HG03439 (cell line): ENCODE data around the gene FILIP1.
"Not testable (repeated sequence)": the region's sequence is repeated elsewhere in the genome, so short reads cannot be mapped to it uniquely, and the experiment has no call there.

Experiments
- ATAC-seq: cut with Tn5 transposase; IDR thresholded peaks from one replicate; pipeline ENCODE4 v1.9.1; 2021; ENCODE audit warnings: mild to moderate bottlenecking, moderate library complexity; ENCODE audit not compliant: unreplicated experiment

The FILIP1 gene

DNA sequence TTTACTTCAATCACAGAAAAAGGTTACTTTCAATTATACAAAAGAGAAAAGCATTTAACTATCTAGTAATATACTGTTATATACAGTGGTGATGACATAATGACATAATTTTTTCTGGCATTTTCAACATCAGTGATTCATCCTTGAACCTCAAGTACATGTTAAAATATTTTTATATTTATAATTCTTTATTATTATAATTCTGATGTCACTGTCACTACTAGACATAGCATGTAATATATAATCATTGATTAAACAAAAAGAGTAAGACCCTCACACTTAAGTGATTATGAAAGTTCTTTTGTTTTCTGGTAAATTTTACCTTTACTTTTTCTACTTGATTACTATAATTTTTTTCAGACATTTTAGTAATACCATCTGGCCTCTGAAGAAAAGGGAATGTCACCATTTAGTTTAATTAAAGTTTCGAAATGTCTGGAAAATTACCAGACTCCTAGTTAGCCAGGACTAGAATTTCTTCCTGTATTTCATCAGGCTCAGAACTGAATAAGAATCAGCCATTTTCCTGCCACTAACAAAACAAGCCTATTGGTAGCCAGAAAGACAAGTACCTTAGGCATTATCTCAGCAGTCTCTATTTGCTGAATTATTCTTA is 71.5 kb downstream of the FILIP1 start:
- ATAC-seq: no peak

DNA sequence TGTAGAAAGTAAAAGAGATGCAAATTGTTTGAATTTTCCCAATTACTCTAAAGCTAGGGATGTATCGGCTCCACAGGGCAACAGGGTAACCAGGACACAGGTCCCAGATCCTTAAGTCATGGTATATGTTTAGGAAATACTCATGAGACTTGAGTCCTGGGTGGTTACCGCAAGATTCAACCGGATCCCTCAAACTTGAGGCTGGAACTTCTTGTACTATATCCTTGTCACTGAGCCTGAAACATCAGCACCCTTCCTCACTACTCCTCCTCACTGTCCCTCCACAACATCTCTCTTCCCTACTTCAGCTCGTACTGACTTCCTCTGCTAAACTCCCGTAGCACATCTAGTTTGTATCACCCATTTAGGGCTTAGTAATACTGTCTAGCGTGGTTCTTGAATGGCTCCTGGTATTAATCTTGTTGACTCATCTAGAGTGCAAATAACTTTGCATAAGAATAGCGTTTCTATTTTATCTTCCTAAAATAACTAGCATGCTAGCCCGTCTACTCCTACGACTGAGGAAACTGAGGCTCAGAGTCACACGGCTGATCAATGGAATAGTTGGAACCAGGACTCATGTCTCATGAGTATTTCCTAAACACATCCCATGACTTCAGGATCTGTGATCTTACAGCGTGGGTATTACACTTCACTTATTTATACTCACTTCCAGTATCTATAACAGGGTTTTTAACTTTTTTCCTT is 72.1 kb downstream of the FILIP1 start:
- ATAC-seq: no peak

DNA sequence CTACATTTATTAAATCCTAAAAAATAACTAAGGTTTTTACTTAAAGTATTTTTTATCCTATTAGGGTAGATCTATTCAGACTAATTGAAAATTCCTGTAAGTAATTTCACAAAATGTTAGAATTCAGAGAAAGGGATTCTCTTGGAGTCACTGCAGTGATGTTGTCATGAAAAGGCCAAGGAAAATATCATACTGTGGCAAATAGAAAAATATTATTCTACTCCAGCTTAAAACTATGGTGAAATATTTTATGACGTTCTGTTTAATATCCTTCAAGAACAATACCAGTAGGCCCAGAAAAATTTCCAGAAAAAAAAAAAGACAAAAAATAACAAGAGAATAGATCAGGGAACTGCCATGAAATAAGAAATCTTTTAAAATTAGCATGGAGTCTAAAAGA is 73.6 kb downstream of the FILIP1 start:
- no peak for ATAC-seq

DNA sequence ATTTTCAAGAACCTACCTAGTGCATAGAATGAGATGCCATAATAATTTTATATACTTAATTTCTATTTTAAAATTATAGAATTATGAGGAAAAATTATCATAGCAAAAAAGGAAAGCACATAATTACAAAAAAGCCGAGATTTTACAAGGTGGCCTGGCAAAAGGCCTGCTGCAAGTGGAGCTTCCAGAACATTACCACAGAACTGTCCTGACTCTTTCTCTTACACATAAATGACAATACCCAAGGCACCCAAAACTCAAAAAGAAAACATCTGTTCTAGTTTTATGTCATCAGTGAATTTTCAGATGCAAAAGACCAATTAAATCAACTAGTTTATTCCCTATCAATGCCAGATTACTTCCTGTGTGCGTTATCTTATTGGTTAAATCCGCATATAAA is 74.2 kb downstream of the FILIP1 start:
- ATAC-seq: no peak

DNA sequence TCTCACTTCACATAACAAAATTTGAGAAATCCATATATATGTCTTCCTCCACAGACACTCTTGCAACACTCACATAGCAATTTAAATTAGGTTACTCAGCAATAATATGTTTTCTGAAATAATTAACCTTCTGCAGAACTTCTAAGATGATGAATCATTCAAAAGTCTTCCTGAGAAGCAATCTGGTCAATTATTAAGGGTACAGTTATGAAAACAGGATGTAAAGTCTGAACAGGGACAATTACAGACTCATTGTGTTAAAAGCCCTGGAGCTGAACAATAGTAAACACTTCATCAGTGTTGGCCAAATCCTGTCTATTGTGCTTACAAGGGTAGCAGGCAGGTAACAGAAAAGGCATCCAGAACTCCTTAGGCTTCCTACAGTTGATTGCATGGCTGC is 75.4 kb downstream of the FILIP1 start:
- no peak for ATAC-seq

DNA sequence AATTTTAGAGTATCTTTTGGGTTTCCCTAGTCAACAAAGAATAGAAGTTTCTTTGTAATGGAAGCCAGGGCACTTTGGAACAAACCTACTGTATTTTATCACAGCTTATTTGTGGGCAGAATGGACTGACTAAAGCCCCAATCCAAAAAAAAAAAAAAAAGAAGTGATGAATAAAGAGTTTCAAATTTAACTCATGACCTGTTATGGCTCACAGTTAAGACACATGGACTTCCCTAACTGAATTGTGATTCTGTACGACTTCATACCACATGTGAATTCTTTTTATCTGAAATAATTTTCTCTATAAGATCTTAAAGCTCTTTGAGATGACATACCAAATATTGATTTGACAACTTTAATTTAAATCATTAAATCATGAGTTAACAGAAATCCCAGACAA is 77.2 kb downstream of the FILIP1 start:
- no peak for ATAC-seq

DNA sequence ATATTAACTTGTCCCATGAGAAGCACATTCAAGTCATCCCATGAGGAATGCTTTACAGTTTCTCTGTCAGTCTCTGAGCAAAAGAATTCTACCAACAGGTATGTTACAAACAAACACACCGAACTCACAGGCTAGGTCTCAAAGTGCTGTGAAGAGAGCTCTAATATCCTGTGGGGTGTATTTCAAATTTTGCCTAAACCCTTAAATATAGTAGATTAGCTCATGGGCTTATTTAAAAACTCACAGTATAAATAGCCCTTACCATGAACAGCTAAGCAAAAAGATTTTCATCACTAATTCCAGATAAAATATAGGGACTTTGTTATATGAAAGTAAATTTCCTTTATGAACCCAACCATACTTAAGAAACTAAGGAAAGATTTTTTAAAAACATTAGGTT is 77.8 kb downstream of the FILIP1 start:
- no peak for ATAC-seq

DNA sequence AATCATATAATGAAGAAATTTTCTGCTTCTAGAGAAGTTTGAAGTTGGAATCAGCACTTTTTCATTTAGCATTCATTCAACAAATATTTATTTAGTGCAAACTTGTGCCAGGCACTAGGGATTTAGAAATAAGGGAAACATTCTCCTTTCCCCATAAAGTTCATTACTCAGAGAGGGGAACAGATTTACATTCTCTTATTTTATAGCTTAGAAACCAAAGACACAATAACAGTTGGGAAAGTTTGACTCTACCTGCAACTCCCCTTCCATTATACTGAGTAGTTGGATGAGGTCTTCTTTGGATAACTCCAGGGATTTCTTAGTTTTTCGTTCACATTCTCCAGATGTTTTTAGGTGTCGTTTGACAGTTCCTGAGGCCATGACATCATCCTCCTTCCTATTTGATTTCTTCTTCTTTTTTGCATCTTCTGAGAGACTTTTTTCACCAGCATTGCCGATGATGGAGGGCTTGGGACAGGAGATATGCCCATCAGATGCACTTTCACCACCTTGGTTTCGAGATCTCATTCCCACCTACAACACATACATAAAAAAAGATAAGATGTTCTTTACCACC is 79.1 kb downstream of the FILIP1 start:
- ATAC-seq: no peak

DNA sequence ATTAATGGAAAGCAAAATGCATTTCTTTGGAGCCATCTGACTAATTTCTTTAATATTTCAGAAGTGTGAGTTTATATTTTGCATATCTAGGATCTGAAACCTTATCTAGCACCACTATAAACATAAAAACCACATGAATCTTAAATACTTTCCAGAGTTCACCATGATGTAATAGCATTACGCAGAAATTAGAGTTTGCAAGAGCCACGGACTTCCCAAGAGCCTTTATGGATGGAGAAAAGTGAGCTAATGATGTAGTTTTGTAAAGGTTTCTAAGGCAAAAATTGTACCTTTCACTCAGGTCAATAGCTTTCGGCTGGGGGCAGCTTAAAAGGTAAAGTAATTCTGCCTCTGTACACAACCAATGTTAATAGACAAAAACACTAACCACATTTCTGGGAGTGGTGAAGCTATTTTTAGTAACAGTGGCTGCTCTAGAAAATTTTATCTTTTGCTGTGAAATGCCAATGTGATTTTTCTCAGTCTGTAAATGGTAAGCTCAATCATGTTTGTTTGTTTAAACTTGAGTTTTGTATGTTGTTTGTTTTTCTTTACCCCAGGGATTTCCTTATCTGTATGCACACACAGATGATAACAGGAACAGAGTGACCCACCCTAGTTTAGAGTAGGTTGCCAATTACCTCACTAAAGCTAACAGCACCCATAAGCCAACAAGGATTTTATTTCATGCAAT is 80.5 kb downstream of the FILIP1 start:
- ATAC-seq: no peak

DNA sequence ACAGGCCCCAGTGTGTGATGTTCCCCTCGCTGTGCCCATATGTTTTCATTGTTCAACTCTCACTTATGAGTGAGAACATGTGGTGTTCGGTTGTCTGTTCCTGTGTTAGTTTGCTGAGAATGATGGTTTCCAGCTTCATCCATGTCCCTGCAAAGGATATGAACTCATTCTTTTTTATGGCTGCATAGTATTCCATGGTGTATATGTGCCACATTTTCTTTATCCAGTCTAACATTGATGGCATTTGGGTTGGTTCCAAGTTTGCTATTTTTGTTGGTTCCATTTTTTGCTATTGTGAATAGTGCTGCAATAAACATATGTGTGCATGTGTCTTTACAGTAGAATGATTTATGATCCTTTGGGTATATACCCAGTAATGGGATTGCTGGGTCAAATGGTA is 83.0 kb downstream of the FILIP1 start:
- ATAC-seq: not testable (repeated sequence)

DNA sequence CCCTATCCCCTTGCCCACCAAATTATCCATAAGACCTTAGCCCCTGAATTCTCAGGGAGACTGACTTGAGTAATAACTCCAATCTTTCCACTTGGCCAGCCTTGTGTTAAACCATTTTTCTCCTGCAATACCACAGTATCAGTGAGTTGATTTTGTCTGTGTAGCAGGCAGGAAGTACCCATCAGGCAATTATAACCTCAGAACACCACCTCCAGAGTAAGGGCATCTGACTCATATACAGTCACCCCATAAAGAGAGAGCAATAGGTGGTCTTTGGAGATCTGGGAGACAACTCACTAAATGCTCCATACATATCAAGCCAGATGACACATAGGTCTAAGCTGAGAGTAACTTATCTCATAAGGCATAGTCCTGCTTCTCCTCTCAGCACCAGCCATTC is 83.7 kb downstream of the FILIP1 start:
- ATAC-seq: no peak

DNA sequence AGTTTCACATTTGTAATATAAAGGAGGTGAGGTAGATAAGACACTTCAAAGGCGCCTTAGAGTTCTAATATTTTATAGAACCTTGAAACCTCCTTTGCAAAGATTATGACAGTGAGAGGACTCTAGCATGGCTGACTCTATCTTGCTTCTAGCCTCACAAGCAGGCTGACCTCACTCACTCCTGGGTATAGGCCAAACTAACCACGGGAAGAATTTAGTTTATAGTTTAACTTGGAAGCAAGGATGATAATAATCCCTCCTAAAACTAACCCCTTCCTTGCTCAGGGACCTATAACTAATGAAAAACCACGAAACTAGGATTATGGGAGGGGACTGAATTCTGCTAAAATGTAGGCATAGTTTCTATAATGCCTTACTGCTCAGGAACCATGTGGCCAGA is 84.3 kb downstream of the FILIP1 start:
- ATAC-seq: no peak

DNA sequence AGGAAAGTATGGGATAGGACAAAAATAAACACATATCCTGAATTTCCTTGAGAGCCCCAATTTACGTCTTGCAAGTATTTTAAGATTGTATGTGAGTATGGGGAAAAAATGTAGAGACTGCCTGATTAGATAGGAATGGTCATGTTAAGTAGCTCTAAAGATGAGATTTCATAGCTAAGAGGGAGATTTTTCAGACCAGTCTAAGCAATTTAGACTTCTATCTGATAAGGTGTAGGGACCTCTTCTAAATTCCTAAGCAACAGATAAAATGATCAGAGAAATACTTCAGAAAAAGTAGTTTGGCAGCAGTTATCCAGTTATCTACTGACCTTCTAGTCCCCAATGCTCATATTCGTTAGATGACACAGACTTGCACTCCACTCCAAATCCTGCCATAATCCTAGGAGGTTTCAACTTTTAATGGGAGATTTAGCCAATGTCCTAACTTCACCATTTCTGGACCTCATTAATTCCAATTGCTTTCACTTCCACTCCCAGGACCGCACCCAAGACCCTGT is 90.0 kb downstream of the FILIP1 start:
- no peak for ATAC-seq

DNA sequence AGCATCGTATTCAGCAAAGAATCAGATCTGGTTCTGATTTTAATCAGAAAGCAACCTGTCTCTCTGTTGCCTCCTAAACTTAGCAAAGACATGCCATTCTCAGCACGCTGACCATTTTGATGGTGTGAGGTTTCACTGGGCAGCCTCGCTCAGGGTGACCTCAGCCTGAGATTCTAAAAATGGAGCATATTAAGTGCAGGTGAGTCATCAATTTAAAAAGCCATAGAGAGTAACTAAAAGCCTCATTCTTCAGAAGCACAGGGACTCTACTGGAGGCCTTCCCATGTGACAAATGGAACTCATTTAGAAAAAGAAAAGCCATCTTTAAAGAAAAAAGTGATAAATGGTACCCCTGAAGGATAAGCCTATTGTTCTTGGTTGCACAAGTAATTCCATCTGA is 91.3 kb downstream of the FILIP1 start:
- no peak for ATAC-seq

DNA sequence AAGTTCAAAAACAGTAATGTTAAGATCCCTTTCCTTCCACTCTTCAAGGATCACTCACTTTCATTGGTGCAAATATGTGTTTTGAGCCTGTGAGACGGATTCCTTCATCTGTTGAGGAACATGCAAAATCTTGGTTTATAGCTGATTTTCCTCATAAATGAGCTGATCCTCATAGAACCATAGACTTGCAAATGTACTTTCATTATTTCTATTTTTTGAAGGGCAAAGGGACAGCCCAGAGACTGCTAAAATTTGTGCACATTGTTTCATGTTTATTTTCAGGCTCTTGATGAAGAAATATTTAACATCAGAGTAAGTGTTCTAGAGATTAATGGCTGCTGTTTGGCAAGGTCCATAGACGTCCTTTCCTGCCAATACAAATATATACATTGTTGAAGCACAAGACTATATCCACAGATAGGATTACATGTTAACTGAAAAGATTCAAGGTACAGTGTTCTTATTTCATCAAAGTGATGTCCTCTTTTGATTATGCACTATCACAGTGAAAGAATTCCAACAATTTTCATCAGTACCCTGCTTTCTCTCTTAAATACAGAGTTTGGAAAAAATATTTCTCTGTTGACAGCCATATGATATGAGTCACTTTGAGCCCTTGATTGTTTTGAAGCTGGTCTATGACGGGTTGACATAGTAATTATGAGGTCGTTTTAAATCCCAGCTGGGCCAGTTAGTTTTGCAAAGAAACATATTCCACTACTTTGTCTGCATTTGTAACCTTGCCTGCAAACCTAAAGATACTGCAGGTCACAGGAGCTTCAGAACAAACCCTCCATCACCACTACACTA is 95.7 kb downstream of the FILIP1 start:
- ATAC-seq: no peak

DNA sequence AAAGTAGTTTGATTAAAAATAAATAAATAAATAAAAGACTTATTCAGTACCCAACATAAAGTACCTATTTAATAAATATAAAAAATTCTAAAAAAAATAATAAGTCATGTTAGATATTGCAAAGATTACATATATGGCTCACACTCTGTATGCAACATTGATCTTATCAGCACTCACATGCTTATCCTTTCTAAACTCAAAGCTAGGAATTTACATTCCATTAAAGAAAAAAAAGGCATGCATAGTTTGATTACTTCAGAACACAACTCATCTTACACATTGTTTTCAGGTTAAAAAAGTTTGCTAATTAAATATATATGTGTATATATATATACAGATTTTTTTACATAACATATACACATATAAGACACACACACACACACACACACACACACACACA is 96.4 kb downstream of the FILIP1 start:
- ATAC-seq: no peak

DNA sequence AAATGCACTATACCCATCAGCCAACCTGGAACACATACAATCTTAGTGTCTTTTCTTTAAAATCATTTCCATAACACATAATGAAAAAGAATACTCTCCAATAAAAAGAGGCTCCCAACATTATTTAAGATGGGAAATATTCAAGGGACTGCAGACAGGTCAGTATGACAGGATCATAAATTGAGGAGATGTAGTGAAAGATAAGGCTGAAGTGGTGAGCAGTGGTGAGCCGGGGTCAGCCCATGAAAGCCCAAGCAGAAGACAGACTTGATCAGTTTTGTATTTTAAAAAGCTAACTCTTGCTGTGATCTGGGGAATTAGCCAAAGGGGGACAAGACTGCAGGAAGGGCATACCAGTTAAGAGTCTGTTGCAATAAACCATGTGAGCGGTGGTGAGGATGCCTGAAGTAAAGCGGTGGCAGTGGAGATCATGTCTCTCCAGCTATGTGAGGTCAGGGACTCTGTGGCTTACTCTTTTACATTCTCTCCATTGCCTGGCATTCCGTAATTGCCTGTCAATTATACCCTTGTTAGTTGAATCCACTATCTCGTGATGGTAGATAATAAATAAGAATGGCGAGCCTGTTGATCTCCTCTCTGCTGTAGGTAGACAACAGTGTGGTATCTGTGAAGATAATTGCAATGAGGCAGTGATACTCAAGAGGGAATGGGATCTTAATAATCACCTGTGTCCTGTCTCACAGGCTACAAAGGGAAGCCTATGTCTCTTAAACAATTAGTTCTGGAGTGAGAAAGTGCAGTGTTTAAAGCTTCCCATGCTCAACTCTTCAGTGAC is 97.4 kb downstream of the FILIP1 start:
- no peak for ATAC-seq

DNA sequence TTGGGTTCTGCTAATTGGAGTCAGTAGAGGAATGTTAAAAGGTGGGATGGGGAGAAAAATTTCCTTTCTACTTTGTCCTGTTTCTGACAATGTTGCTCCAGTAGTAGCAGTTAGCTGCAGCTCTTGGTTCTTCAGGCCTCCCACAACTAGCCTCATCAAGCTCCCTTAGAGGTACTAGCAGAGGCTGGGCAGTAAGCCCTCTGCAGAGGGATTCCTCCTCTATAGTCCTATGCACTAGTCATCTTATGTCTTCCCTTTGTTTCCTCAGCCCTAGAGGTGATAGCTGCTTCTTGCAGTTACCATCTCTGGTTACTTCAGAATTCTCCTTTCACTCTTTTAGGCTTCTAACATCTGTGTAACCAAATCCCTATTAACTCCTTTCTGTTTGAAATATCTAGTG is 99.8 kb downstream of the FILIP1 start:
- ATAC-seq: no peak

DNA sequence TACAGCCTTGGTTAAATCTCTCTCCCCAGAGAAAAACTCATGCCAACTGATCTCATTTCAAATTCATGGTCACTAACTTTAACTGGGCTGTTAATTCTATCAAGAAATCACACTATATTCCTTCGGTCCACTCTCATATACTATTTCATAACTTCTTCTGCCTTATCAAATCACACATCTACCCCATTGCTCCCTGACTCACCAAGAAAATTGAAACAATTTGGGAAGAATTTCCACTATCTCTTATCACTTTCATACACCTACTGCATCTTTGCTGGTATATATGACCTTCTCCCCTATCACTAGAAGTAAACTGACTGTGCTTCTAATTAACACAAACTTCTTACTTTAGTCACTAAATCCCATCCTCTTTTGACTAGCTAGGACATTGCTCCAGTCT is 102.3 kb downstream of the FILIP1 start:
- ATAC-seq: no peak
